GOT3 (cell line): Measurements from ENCODE around the gene FAHD1.

ENCODE experiments used
- DNase-seq: peaks from one replicate; lab custom pipeline; 2025; ENCODE audit warnings: mixed read lengths; lab: John Stamatoyannopoulos, UW

FAHD1 gene

GRCh38 chr16:1817276-1817589 is 9.8 kb upstream of the FAHD1 start:
- no peak for DNase-seq

GRCh38 chr16:1817716-1818115 is 9.3 kb upstream of the FAHD1 start:
- DNase-seq, result no peak

GRCh38 chr16:1818204-1818872 is 8.7 kb upstream of the FAHD1 start:
- no peak for DNase-seq

GRCh38 chr16:1818873-1819525 is 8.0 kb upstream of the FAHD1 start:
- DNase-seq, result no peak

- DNase-seq, result no peak
Measured at GRCh38 chr16:1819611-1820010, 7.4 kb upstream of the FAHD1 start.

GRCh38 chr16:1820096-1820945 is 6.7 kb upstream of the FAHD1 start:
- DNase-seq, result no peak

- no peak for DNase-seq
Measured at GRCh38 chr16:1820946-1821290, 6.1 kb upstream of the FAHD1 start.

- no peak for DNase-seq
Measured at GRCh38 chr16:1821861-1822611, 5.0 kb upstream of the FAHD1 start.

- DNase-seq, result no peak
Measured at GRCh38 chr16:1822801-1823200, 4.2 kb upstream of the FAHD1 start.

- no peak for DNase-seq
Measured at GRCh38 chr16:1823821-1824220, 3.2 kb upstream of the FAHD1 start.

GRCh38 chr16:1825381-1825863 is 1.6 kb upstream of the FAHD1 start:
- no peak for DNase-seq

GRCh38 chr16:1825864-1826690 is 929 bp upstream of the FAHD1 start:
- DNase-seq, result no peak

GRCh38 chr16:1828645-1829410 is 1.8 kb downstream of the FAHD1 start:
- DNase-seq, result no peak

GRCh38 chr16:1830213-1830612 is 3.2 kb downstream of the FAHD1 start:
- DNase-seq, result no peak

GRCh38 chr16:1831186-1832075 is 4.4 kb downstream of the FAHD1 start:
- DNase-seq, result no peak

- DNase-seq, result no peak
Measured at GRCh38 chr16:1832838-1833454, 5.9 kb downstream of the FAHD1 start.

GRCh38 chr16:1834096-1834495 is 7.1 kb downstream of the FAHD1 start:
- no peak for DNase-seq

GRCh38 chr16:1839554-1839953 is 12.5 kb downstream of the FAHD1 start:
- no peak for DNase-seq

- DNase-seq, result no peak
Measured at GRCh38 chr16:1845985-1846384, 19.0 kb downstream of the FAHD1 start.
